ENCODE results near the gene TCF23.
"Not testable (repeated sequence)": the region's sequence is repeated elsewhere in the genome, so short reads cannot be mapped to it uniquely, and the experiment has no call there.

Gene TCF23

GRCh38 chr2:27155069-27155520, 6.3 kb downstream of the TCF23 start:
- DNase-seq: no peak

GRCh38 chr2:27158468-27158867, 9.7 kb downstream of the TCF23 start:
- DNase-seq: no peak

- DNase-seq: no peak
Measured at GRCh38 chr2:27159271-27159670, 10.5 kb downstream of the TCF23 start.

- no peak for DNase-seq
Measured at GRCh38 chr2:27160191-27160590, 11.4 kb downstream of the TCF23 start.

DNA sequence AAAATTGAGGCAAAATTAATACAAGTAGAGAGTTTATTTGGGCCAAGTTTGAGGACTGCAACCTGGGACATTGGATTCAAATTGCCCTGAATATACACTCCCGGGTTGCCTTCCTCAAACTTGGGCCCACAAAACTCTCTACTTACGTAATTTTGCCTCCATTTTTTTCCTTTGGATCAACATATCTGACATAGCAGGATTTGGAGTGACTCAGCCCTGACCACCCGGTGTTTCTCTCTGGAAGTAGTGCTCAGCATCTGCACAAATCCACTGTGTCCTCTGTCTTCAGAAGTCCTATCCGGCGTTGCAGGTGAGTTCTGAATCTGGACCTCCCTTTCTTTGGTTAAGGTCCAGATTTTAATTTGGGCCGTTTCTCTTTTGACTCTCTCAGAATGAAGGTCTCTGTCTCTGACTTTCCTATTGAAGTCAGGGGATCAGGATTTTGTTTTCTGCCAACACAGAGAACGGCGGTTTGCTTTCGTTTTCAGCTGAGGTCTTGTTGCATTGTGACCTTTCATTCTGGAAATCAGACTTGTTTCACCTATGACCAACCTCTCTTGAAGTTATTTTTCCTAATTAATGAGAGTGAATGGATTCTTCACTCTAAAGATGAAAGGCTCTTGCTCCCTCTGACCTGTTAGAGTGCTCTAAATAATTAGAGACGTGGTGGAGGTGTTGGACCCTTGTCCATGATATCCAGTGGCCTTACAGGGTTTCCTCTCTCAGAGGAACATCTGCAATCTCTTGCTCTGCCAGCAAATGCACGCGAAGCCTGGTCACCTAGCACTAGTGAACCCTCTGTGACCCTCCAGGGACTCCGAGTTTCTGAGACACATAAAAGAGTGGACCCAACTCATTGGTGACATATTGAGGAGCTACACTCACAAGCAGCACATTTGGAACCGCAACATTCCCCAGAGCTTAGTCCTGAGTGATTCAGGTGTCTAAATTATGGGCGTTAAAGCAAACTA, 13.6 kb downstream of the TCF23 start:
- no peak for DNase-seq

- DNase-seq: no peak
Measured at GRCh38 chr2:27164960-27165763, 16.4 kb downstream of the TCF23 start.

DNA sequence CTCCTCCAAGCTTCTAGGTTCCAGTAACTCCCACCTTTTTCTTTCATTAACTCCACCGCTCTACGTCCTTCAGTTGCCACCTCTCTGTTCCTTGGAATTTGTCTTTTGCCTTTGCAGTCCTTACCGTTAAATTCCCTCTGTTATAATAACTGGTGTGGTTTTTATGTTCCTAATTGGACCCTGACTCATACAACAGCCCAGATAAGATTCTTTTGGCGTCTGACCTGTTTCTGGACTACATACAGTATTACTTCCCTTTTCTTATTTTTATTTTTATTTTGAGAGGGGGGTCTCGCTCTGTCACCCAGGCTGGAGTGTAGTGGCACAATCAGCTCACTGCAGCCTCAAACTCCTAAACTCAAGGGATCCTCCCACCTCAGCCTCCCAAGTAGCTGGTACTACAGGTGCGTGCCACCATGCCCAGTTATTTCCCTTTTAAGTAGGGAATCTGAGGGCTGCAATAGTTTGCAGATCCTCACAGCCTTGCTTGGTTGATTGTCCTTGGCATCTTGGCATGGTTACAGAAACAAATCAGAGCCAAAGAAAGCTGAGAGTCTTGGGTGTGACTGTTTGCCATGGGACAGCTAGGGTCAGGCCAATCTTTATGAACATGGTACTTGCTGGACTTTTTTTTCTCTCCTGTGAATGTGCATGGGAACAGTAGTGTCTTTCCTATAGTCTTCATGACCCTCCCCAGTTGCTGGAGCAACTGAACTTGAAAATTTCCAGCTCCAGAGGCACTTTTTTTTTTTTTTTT, 22.0 kb downstream of the TCF23 start:
- DNase-seq: no peak

DNA sequence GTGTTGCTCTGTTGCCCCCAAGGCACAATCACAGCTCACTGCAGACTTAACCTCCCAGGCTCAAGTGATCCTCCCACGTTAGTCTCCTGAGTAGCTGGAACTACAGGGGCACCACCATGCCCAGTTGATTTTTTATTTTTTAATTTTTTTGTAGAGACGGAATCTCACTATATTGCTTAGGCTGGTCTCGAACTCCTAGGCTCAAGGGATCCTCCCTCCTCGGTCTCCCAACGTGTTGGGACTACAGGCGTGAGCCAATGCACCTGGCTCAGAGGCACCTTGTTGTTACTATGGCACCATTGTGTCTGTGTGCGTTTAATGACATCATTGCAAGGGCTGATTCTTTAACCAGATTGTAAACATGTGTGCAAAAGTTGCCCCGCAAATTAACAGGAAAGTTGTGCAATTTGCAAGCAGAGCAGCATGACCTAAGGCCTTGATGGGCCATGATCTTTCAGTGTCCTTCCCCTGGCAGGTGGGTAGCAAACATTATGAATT, 22.6 kb downstream of the TCF23 start:
- no peak for DNase-seq

DNA sequence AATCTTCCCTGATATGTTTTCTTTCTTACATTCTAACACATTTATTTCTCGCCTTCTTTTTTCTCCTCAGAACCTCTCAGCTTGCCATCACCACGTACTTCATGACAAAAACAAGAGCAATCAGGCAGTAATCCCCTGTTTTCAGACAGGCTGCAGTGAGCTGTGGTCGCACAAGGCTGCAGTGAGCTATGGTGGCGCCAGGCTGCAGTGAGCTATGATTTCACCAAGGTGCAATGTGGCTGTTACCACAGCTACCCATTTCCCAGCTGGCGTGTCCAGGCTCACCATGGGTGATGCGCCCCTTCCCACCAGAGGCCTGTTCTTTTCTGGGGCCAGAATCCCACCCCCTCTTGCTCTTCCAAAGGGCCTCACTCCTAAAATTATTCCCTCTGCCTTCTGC, 25.8 kb downstream of the TCF23 start:
- DNase-seq: no peak

GRCh38 chr2:27175330-27175729, 26.5 kb downstream of the TCF23 start:
- DNase-seq: no peak

- DNase-seq: not testable (repeated sequence)
Measured at GRCh38 chr2:27175781-27176180, 27.0 kb downstream of the TCF23 start.

DNA sequence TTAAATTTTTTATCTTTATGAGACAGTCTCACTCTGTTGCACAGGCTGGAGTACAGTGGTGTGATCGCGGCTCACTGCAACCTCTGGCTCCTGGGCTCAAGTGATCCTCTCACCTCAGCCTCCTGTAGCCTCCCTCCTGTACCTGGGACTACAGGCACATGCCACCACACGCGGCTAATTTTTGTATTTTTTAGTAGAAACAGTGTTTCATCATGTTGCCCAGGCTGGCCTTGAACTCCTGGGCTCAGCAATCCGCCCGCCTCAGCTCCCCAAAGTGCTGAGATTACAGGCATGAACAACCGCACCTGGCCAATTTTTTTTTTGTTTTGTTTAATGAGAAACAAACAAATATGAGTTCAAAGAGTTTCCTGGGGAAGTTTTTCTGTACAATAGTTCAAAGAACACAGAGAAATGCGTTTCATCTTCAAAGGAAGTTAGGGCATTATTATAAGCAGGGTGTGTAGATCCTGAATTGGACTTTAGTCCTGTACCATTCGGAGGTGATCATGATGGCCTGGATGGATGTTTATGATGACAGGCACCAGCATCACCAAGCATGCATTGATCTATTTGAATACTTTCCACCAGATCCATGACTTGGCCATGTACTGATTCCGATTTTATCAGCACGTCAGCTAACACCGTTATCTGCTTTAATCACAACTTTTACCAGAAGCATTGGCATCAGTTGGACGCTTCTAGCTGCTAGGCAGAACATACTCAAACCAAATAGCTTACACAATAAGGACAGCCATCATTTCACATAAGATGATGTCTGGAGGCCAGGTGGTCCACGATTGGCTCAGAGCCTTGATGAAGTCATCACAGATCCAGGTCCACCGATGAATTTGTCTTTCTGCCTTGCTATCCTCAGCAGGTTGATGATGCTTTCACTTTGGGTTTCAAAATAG, 28.9 kb downstream of the TCF23 start:
- no peak for DNase-seq

DNA sequence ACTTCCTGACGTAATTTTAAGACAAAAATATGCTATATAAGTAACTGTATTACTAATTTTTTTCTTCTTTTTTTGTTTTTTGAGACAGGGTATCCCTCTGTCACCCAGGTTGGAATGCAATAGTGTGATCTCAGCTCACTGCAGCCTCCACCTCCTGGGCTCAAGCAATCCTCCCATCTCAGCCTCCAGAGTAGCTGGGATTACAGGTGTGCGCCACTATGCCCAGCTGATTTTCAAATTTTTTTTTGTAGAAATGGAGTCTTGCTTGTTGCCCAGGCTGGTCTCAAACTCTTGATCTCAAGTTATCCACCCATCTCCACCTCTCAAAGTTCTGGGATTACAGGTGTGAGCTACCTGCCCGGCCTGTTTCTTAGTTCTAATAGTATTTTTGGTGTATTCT, 29.7 kb downstream of the TCF23 start:
- DNase-seq: no peak

- DNase-seq: no peak
Measured at GRCh38 chr2:27179344-27180000, 30.7 kb downstream of the TCF23 start.

DNA sequence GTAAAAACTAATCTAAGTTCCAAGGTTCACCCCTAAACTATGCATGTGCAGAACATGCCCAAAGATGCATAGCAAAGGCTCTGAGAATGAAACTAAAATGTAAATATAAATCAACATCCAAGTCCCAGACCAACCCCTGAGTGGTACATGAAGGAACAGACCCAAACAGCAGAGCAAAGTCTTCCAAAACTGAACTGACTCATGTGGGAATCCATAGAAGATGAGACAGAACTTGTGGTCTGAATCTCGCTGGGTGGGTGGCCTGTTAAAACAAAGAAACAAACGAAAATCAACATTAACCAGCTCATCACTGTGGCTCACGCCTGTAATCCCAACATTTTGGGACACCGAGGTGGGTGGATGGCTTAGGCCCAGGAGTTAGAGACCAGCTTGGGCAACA, 33.5 kb downstream of the TCF23 start:
- DNase-seq: no peak

- no peak for DNase-seq
Measured at GRCh38 chr2:27184115-27184514, 35.3 kb downstream of the TCF23 start.

DNA sequence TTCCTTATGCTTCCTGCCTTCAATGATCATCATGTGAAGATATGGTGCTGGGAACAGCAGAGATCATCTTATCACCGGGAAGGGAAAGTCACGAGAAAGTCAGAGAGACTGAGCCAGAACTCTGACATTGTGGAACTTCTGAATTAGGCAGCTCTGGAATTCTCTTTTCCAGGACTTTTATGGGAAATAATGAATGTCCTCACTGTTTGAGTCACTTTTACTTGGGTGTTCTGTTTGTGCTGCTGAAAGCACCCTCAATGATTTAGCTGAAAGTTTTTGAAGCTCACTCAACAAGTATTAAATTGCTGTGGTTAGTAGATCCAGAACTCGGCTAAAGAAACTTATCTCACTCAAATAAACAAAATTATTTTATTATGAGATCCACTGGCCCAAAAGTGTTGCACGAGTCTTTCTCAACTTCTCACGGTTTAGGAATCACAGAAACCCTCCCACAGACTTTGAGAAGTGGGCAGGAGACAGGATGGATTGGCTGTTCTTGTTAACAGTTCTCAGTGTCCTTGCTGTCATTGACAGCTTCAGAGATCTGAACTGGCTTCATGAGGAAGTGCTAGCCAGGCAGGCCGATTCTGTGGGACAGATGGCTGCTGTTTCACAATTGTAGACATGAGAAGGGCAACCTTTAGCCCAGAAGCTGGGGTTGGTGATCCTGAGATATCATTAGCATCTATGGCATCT, 36.7 kb downstream of the TCF23 start:
- no peak for DNase-seq

GRCh38 chr2:27186613-27187345, 38.0 kb downstream of the TCF23 start:
- DNase-seq: no peak

- no peak for DNase-seq
Measured at GRCh38 chr2:27189989-27190388, 41.2 kb downstream of the TCF23 start.

All from activated CD4-positive, alpha-beta T cell treated with anti-CD3 and anti-CD28 coated beads for 48 hours (primary cell).